NCI-H1694 treated with DMSO at 0.1 percent for 48 hours (cell line): ENCODE measurements around the gene MYLK2.
"Not testable (repeated sequence)": the region's sequence is repeated elsewhere in the genome, so short reads cannot be mapped to it uniquely, and the experiment has no call there.

Source experiments
- DNase-seq: peaks from one replicate; lab custom pipeline; 2025; lab: John Stamatoyannopoulos, UW

Gene MYLK2

DNA sequence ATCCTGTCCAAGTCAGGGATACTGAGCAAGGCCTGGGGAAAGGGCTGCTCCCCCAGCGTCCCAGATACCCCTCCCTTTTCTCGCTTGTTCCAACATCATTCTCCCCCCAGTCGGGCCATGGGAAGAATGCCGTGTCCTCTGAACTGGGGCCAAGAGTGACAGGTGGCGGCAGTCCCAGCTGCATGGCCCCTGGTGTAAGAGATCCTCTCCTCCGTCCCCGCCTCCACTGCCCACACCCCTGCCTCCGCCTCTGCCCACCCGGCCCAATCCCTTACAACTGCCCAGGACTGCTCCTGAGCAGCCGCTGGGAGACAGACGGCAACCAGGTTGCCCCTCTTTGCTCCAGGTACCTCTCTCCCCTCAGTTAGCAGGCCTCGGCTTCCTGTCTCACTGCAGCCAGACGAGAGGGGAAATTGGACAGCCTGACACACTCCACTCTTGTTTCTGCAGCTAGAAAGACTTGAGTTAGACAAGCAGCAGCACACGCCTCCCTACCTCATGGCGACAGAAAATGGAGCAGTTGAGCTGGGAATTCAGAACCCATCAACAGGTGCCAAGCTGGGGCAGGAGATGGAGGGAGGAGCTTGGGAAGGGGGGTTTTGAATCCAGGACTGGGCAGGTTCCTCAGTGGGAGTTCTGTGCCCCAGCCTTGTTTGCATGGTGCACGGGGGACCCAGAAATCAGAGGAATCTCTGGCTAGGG is at the start of gene MYLK2:
TSS of gene MYLK2 (plus strand) at position 274 of the 702 bp plus-strand sequence. CDS start at position 499, 225 bp downstream.
- peak; percentile 46 for DNase-seq

DNA sequence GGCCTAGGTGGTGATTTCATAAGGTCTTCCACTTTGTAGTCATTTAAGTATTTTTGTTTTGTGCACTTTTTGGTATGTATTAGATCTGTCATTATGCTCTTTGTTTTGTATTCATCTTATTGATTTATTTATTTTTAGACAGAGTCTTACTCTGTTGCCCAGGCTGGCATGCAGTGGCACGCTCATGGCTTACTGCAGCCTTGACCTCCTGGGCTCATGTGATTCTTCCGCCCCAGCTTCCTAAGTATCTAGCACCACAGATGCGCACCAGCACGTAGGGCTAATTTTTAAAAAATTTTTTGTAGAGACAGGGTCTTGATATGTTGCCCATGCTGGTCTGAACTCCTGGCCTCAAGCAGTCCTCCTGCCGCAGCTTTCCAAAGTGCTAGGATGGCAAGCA is 49.5 kb upstream of the MYLK2 start:
- no peak for DNase-seq

DNA sequence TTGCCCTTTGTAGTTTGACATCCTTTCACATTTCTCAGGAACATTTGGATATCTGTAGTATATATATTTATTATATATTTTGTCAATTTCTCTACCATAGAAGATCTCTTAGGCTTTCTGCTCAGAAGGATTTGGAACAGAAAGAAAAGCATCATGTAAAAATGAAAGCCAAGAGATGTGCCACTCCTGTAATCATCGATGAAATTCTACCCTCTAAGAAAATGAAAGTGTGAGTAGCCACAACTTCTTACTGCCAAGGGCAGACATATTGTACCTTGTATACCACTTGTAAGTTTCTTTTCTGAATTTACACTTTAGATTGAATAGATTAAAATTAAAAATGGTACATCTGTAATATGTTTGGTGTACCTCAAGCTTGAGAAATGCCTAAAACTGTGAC is 48.9 kb upstream of the MYLK2 start:
- no peak for DNase-seq

DNA sequence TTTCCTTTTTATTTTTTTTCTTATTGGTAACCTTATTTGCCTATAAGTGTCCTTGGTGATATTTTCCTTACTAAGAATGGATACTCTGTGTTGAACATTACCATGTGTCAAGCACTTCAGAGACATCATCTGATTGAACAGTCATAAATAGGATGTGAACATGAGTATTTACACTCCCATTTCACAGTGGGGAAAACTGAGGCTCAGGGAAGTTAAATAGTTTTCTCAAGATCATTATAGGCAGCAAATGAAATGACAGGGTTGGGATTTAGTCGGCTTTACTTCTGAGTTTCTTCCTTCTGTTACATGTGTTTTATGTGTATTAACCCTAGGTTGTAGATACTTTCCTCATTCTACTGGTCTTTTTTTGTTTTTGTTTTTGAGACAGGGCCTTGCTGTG is 44.7 kb upstream of the MYLK2 start:
- no peak for DNase-seq

DNA sequence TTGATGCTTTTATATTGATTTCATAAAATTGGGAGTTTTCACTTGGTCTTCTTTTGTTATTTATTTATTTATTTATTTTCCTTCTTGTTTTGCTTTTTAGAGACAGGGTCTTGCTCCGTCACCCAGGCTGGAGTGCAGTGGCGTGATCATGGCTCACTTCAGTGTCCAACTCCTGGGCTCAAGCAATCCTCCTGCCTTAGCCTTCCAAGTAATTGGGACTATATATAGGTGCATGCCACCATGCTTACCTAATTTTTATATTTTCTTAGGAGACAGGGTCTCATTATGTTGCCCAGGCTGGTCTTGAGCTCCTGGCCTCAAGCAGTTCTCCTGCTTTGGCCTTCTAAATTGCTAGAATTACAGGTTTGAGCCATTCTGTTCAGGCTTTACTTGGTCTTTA is 38.3 kb upstream of the MYLK2 start:
- DNase-seq, result no peak

DNA sequence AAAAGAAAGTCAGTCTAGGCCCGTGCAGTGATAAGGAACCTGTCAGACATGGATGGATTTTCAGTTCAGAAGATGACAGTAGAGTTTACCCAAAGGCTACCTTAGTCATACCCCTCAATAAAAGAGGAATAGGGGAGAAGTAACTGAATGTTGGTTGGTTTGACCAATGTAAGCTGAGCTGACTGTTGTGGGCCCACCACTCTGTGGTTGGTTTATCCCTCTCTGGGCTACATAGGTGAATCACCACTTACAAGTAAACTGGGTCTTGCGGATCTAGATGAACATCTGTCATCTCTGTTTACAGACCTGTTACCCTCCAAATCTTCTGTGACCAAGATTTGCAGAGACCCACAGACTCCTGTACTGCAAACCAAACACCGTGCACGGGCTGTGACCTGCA is 37.2 kb upstream of the MYLK2 start:
- no peak for DNase-seq

DNA sequence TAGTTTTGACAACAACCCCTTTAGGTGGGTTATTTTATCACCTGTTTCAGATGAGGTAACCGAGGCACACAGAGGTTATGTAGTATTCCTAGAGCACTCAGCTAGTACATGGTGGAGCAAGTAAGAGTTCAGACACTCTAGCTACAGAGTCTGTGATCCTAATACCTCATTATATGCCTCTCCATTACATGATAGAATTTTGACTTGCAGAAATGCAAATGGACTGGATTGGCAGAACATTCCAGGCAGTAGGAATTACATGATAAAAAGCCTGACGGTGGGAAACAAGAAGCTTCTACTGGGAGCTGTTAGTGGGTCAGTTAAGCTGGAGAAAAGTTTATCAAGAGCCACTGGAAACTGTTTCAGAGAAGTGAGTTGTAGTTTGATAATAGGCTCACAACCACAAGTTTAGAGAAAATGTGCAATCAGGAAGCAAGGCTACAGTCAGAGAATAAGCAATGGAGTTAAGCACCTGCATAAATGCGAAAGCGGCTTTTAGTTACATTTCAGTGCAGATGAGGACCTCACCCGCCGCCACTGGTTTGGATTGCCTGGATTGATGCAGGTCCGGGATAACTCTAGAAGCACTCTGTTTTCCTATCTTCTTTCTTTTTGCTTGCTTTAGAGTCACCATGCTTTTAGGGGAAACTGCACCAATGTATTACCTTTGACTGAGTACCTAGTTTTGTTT is 34.7 kb upstream of the MYLK2 start:
- DNase-seq, result no peak

DNA sequence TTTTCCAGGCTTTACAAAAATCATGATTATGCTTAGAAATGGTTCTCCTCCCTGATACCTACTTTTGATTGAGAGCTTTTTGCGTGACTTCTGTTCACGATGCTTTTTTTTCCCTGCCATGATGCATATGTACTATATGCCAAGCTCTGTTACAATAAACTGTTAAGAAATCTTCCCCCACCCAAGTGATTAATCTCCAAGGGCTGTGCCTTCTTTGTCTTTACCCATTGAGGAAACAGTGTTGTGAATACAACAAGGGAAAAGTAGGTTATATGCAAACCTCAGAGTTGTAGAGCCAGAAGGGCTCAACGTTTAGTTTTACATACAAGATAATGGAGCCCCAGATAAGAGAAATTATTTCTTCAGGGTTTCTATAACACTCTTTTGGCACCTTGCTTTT is 34.1 kb upstream of the MYLK2 start:
- no peak for DNase-seq

DNA sequence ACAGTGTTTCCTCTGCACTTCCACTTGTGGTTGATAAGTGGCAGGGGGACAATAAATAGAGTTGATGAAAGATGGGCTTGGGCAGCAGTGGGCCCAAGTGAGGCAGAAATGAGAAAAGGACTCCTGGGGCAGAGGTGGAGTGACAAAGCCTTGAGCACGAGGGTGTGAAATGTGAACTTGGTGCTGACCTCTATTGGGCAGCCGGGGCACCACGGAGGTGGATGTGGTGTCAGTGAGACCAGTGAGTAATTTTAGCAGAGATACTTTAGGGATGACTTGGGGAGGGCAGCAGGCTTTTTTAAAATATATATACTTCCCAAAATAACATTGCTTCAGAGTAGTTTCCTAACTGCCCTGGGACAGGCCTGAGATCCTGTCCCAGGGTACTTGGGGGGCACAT is 30.6 kb upstream of the MYLK2 start:
- no peak for DNase-seq

DNA sequence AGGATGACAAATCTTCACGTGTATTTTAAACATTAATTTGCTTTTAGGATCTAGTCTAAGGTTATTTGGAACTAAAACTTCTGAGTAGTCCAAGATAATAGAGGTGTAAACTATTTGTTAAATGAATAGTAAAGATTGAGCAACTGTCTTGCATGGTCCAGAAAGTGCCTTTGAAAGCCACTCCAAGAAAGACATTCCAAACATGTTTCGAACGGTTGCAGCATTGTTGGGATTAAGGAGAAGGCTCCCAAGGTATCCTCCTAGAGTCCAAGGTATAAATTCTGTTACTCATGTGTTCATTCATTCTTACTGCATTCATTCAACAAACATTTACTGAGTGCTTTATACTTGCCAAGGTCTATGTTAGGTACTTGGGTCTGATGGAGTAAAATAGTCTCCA is 28.8 kb upstream of the MYLK2 start:
- DNase-seq, result no peak

DNA sequence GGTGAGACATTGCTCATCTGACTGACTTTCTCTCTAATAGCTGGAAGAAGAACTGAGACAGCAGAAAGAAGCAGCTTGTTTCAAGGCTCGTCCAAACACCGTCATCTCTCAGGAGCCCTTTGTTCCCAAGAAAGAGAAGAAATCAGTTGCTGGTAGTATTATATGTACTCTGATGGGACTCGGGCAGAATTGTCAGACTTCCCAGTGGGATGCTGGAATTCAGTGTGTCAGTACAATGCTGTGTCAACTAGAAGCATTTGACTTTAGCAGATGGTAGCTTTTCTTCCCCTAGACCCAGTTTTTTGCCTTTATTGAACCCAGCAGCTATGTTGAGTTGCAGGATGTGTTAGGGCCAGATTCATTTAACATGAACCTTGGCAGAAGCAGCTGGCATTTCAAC is 21.8 kb upstream of the MYLK2 start:
- no peak for DNase-seq

DNA sequence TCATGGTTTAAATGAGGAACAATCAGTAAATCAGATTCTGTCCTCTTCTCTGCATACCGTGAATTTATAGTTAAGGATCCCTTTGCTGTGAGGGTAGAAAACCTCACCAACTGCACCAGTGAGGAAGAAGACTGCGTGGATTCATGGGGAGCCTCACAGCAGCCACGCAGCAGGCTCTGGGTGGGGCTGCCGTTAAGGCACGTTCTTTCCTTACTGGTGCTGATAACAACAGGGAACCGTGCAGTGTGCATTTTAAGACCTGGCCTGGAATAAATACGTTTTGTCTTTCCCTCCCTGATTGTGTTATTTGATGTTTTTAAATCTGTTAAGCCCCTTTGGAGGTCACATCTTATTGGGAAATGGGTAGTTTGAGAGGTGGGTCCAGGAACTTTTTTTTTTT is 17.6 kb upstream of the MYLK2 start:
- DNase-seq, result no peak

DNA sequence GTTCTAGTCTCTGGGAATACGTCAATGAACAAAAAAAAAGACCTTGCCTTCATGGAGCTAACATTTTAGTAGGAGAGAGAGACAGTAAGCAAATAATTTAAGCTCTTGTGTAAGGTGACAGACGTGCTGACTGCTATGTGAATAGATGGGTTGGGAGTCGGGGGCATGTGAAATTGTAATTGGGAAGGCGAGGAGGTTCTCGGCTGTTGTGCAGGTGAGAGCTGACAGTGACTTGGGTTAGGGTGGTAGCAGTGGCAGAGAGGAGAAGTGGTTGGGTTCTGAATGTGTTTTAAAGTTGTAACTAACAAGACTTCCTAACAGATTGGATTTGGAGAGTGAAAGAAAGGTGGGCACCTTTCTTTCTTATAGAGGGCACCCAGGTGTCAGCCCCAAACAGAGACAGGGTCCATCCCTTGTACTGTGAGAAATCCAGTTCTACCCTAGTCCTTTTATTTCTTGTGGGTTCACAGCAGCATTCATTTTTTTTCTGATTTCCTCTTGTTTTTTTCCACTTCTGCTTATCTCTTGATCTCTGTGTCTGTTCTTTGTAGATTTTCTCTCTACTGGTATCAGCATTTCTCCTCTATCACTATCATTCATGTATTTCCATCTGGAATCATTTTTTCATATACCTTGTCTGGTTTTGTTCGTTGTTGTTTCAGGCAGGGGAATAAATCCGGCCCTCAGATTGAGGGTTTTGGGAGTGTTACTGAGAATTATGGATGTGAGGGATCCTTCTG is 15.4 kb upstream of the MYLK2 start:
- no peak for DNase-seq

DNA sequence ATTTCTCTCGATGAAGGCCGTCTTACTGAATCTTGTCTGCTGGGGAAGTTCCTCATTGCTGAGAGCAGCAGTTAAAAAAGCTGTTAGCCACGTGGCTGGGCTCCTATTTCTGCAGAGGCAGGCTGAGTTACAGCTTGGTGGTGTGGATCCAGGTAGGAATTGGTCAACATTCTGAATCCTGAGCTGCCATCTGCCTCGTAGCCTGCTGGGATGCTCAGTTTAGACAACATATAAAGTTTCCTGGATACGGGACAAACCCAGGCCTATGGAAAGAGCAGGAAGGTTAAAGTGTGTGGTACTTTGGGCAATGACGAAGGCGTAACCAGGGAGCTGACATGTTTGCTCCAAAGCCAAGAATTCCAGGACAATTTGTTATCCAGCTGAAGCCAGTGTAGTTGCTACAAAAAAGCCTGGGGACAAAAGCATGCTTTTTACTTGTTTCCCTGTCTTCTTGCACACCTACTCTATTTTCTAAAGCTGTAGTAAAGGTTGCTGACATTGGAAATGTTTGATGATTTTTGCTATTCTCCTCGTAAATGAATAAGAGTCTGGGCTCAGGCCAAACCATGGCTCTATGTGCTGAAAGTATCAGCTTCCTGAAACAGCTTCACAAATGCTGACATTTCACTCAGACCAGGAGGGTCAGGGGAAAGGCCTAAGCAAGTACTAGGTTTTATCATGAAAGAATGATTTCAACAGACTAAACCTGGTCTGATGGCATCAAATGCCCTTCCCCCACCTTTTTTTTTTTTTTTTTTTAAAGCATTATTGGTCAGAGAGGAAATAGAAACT is 12.4 kb upstream of the MYLK2 start:
- no peak for DNase-seq

DNA sequence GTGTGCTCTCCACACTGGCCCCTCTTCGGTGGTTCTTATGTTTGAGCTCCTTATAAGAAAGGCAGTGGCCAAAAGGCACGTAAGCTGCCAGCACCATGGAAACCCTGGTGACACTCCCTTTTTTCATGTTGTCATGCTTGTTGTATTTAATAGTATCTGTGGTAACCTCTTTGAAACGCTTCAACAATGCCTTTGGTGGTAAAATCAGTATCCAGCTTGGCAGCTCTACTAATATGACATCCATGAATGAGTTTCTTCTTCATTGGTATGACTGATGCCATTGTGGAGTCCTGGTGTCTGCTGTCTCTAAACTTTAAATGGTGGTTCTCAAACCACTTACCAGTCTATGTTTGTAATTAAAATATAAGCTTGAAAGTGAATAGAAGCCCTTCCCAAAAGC is 10.7 kb upstream of the MYLK2 start:
- no peak for DNase-seq

DNA sequence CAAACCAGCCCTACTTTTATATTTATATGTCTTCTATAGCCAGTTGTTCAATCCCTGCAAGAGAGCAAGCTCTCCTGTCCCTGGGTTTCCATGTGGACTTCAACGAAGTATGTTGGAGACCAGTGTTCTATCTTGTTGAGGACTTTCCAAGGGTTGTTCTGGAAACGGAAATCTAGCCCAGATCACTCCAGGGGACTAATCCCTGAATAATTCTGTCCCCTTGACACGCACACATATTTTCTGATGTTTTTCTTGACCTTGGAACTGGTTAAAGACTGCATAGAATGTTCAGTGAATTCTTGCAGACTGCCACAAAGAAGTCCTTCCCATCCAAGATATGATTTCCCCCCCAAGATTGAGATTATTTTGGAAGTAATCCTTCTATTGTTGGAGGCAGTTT is 9.5 kb upstream of the MYLK2 start:
- DNase-seq, result no peak

DNA sequence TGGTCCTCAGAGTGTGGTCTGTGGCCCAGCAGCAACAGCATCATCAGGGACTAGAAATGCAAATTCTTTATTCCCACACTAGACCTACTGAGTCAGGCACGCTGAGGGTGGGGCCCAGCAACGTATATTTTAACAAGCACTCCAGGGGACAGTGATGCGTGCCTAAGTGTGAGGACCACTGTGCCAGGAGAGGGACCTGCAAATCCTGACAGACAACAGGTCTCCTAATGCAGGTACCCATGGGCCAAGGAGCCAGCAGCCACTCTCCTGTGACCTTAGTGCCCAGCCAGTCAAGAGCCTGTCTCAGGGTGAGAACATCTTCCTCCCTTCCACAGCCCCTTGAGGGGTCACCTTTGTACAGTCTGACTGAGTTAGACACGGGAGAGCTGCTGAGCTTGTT is 8.0 kb upstream of the MYLK2 start:
- no peak for DNase-seq

DNA sequence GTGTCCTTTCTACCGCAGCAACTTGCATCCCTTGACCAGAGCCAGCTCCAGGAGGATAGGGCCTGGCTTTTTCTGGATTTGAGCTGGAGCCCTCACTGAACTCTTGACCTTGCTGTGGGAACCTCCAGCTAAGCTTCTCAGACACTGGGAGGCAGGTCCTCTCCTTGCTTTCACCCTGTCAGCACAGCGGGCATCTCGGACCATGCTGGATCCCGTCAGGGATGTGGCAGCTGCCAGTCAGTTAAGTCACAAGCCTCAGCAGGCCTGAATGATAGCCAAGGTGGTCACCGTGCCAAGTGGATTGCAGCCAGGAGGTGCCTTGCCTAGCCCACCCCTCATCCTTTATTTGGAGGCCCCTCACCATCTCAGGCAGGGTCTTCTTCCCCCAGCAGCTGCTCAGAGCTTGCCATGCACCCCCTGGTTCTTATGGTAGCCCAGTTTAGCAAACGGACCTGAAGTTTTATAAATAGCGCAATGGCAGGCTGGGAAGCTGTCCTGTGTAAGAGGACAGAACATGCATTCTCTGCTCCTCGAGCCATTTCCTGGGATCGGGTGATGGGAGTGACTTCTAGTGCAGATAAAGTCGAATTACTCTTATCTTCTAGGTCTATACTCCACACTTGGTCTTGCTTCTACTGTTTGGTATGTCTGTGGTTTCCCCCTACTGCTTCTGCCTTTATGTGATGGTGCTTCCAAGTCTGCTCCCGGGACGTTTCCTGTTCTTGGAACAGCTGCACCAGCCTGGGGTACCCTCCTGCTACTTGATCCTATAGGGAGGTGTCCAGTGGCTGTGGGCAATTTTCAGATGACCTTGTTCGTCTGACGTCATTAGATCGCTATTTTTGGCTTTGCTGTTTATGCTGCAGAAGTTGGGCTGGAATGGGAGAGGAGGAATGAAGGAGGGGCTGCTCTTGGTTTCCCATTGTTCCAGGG is 7.1 kb upstream of the MYLK2 start:
- DNase-seq, result peak; percentile 31

DNA sequence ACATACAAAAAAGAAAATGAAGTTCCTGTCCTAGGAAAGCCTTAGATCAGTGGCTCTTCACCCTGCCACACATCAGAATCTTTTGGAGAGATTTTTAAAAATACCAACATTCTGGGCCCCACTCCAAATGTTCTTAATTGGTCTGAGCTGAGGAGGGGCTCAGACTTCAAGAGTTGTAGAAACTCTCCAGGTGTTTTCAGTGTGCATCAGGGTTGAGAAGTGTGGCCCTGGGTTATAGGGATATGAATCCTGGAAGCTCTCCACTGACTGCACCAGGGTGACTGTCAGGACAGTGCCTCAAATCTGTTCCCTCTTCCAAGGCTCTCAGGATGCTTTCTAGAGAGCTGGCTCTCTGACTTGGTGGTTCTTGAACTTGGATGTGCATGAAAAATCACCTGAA is 5.5 kb upstream of the MYLK2 start:
- DNase-seq, result no peak

DNA sequence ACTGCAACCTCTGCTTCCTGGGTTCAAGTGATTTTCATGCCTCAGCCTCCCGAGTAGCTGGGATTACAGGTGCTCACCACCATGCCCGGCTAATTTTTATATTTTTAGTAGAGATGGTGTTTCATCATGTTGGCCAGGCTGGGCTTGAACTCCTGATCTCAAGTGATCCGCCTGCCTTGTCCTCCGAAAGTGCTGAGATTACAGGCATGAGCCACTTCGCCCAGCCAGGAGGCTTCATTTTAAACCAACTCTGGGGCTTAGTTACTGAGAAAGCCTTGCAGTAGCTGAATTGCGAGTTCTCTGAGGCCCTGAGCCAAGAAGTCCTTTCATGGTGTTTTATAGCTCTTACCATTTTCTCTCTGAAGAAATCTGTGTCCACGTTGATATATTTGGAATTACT is 5.0 kb upstream of the MYLK2 start:
- not testable (repeated sequence) for DNase-seq
